Central memory CD8-positive, alpha-beta T cell (primary cell): ENCODE results near the gene PRKAG2.

Source experiments
- ATAC-seq: fragments of 150-1000 bp; cut with Tn5 transposase; replicated peaks from 2 replicates; pipeline ENCODE4 v1.10.0; 2022; ENCODE audit warnings: mild to moderate bottlenecking, moderate FRiP score, moderate number of reproducible peaks; ENCODE audit not compliant: poor library complexity, severe bottlenecking; ENCODE audit errors: extremely low read depth
- DNase-seq, 2 donors: peaks; one replicate each; pipeline ENCODE4 v3.0.0; 2021; ENCODE audit warnings: low spot score in 2 of 2
- H3K27ac Mint-ChIP-seq: one replicate; pipeline ENCODE4 v1.8.0; 2022; ENCODE audit warnings: low read depth, mild to moderate bottlenecking, moderate library complexity, mixed read lengths
- H3K27me3 Mint-ChIP-seq: one replicate; pipeline ENCODE4 v1.8.0; 2022; ENCODE audit warnings: mixed read lengths
- H3K36me3 Mint-ChIP-seq: one replicate; pipeline ENCODE4 v1.8.0; 2022; ENCODE audit warnings: mild to moderate bottlenecking, moderate library complexity, mixed read lengths; ENCODE audit not compliant: insufficient read depth
- H3K4me1 Mint-ChIP-seq: one replicate; pipeline ENCODE4 v1.8.0; 2022; ENCODE audit warnings: mixed read lengths
- H3K4me3 Mint-ChIP-seq: one replicate; pipeline ENCODE4 v1.8.0; 2022; ENCODE audit warnings: mild to moderate bottlenecking, moderate library complexity, mixed read lengths
- H3K9me3 Mint-ChIP-seq: one replicate; pipeline ENCODE4 v1.8.0; 2022; ENCODE audit warnings: mixed read lengths

PRKAG2 gene

GRCh38 chr7:151897161-151897731, 20.3 kb upstream of the PRKAG2 start:
- no peak overlapping the region for H3K4me3 Mint-ChIP-seq
- ATAC-seq, result no peak
- no peaks in the 10 kb centered on the region for H3K9me3 Mint-ChIP-seq
- H3K4me1 Mint-ChIP-seq, result no peaks in the 10 kb centered on the region
- peaks cover 76% of the 10 kb centered on the region for H3K27me3 Mint-ChIP-seq
- no peak for DNase-seq
- peaks cover 5% of the 10 kb centered on the region for H3K36me3 Mint-ChIP-seq
- H3K27ac Mint-ChIP-seq, result no peak overlapping the region

- H3K27me3 Mint-ChIP-seq, result peaks cover 76% of the 10 kb centered on the region
- H3K4me1 Mint-ChIP-seq, result no peaks in the 10 kb centered on the region
- H3K27ac Mint-ChIP-seq, result no peak overlapping the region
- DNase-seq, result no peak
- no peak overlapping the region for H3K4me3 Mint-ChIP-seq
- H3K36me3 Mint-ChIP-seq, result peaks cover 5% of the 10 kb centered on the region
- no peak for ATAC-seq
- H3K9me3 Mint-ChIP-seq, result no peaks in the 10 kb centered on the region
Measured at GRCh38 chr7:151896486-151896885, 19.6 kb upstream of the PRKAG2 start.

GRCh38 chr7:151896086-151896485, 19.2 kb upstream of the PRKAG2 start:
- H3K27ac Mint-ChIP-seq, result no peak overlapping the region
- no peaks in the 10 kb centered on the region for H3K9me3 Mint-ChIP-seq
- no peak overlapping the region for H3K4me3 Mint-ChIP-seq
- H3K36me3 Mint-ChIP-seq, result peaks cover 5% of the 10 kb centered on the region
- peaks cover 76% of the 10 kb centered on the region for H3K27me3 Mint-ChIP-seq
- DNase-seq (no peak), ATAC-seq (no peak)
- H3K4me1 Mint-ChIP-seq, result no peaks in the 10 kb centered on the region

GRCh38 chr7:151895631-151896031, 18.7 kb upstream of the PRKAG2 start:
- H3K9me3 Mint-ChIP-seq, result no peaks in the 10 kb centered on the region
- DNase-seq, result no peak
- H3K27me3 Mint-ChIP-seq, result peaks cover 78% of the 10 kb centered on the region
- peaks cover 5% of the 10 kb centered on the region for H3K36me3 Mint-ChIP-seq
- H3K4me1 Mint-ChIP-seq, result no peaks in the 10 kb centered on the region
- no peak overlapping the region for H3K4me3 Mint-ChIP-seq
- no peak for ATAC-seq
- H3K27ac Mint-ChIP-seq, result no peak overlapping the region

- Mint-ChIP-seq H3K9me3 (no peaks in the 10 kb centered on the region), H3K27me3 (peaks cover 78% of the 10 kb centered on the region), H3K4me1 (no peaks in the 10 kb centered on the region), H3K4me3 (no peak overlapping the region), H3K36me3 (peaks cover 5% of the 10 kb centered on the region), H3K27ac (no peak overlapping the region)
- ATAC-seq (no peak), DNase-seq (no peak)
Measured at GRCh38 chr7:151895008-151895630, 18.2 kb upstream of the PRKAG2 start.

- peaks cover 78% of the 10 kb centered on the region for H3K27me3 Mint-ChIP-seq
- H3K4me1 Mint-ChIP-seq, result no peaks in the 10 kb centered on the region
- H3K36me3 Mint-ChIP-seq, result peaks cover 2% of the 10 kb centered on the region
- no peaks in the 10 kb centered on the region for H3K9me3 Mint-ChIP-seq
- H3K27ac Mint-ChIP-seq, result no peak overlapping the region
- ATAC-seq (no peak), DNase-seq (no peak)
- H3K4me3 Mint-ChIP-seq, result no peak overlapping the region
Measured at GRCh38 chr7:151894111-151895007, 17.4 kb upstream of the PRKAG2 start.

GRCh38 chr7:151893405-151893923, 16.5 kb upstream of the PRKAG2 start:
- no peak overlapping the region for H3K27ac Mint-ChIP-seq
- ATAC-seq, result no peak
- no peaks in the 10 kb centered on the region for H3K4me1 Mint-ChIP-seq

GRCh38 chr7:151891753-151892152, 14.8 kb upstream of the PRKAG2 start:
- no peak overlapping the region for H3K4me3 Mint-ChIP-seq

More at GRCh38 chr7:151893405-151893923, 16.5 kb upstream of the PRKAG2 start:
- Mint-ChIP-seq H3K4me3 (no peak overlapping the region), H3K36me3 (no peaks in the 10 kb centered on the region), H3K27me3 (peaks cover 77% of the 10 kb centered on the region), H3K9me3 (no peaks in the 10 kb centered on the region)
- DNase-seq, result no peak

GRCh38 chr7:151891182-151891581, 14.3 kb upstream of the PRKAG2 start:
- Mint-ChIP-seq H3K4me1 (peaks cover under 1% of the 10 kb centered on the region), H3K36me3 (no peaks in the 10 kb centered on the region), H3K27ac (no peak overlapping the region), H3K27me3 (peaks cover 69% of the 10 kb centered on the region), H3K9me3 (no peaks in the 10 kb centered on the region), H3K4me3 (no peak overlapping the region)
- ATAC-seq, result no peak
- DNase-seq, result no peak

More at GRCh38 chr7:151891753-151892152, 14.8 kb upstream of the PRKAG2 start:
- DNase-seq, result no peak
- Mint-ChIP-seq H3K27ac (no peak overlapping the region), H3K4me1 (no peaks in the 10 kb centered on the region), H3K27me3 (peaks cover 67% of the 10 kb centered on the region), H3K36me3 (no peaks in the 10 kb centered on the region), H3K9me3 (no peaks in the 10 kb centered on the region)
- ATAC-seq, result no peak

GRCh38 chr7:151890355-151891004, 13.6 kb upstream of the PRKAG2 start:
- H3K4me1 Mint-ChIP-seq, result peaks cover 4% of the 10 kb centered on the region
- no peaks in the 10 kb centered on the region for H3K9me3 Mint-ChIP-seq
- DNase-seq, result no peak
- no peak overlapping the region for H3K27ac Mint-ChIP-seq
- no peaks in the 10 kb centered on the region for H3K36me3 Mint-ChIP-seq
- H3K27me3 Mint-ChIP-seq, result peaks cover 75% of the 10 kb centered on the region
- ATAC-seq, result no peak
- H3K4me3 Mint-ChIP-seq, result no peak overlapping the region

- Mint-ChIP-seq H3K27ac (no peak overlapping the region), H3K27me3 (peaks cover 75% of the 10 kb centered on the region), H3K4me1 (peaks cover 4% of the 10 kb centered on the region), H3K36me3 (no peaks in the 10 kb centered on the region), H3K4me3 (no peak overlapping the region), H3K9me3 (no peaks in the 10 kb centered on the region)
- ATAC-seq, result no peak
- no peak for DNase-seq
Measured at GRCh38 chr7:151889406-151890354, 12.8 kb upstream of the PRKAG2 start.
